GM12878 (cell line): ENCODE results near the gene ZBTB24. TPM values are rescaled to one million over a fixed set of nuclear protein-coding genes. Genes with fewer than 3 reads are reported as not detected.

Source experiments
- ATAC-seq: fragments of 200-7000 bp; cut with Tn5 transposase; 3 replicates; pipeline ENCODE4 v1.9.1; 2020; ENCODE audit warnings: mild to moderate bottlenecking, moderate library complexity
- BruUV-seq: library from RNA; stranded (reverse); fragments of 400-500 nt; replicated peaks from 2 replicates; lab custom pipeline; 2021; lab: Mats Ljungman, UMichigan
- CTCF ChIA-PET: fragments of 300-600 bp; sonication (Branson Sonifier 250); formaldehyde crosslinking; extraction: SDS; loops from one replicate; lab custom pipeline; 2021; ENCODE audit warnings: inconsistent platforms; lab: Yijun Ruan, JAX
- POLR2A ChIA-PET: fragments of 350-600 bp; formaldehyde crosslinking; extraction: SDS; loops from one replicate; lab custom pipeline; 2021; ENCODE audit warnings: inconsistent platforms; lab: Charles Lee
- RAD21 ChIA-PET: fragments of 300-600 bp; sonication (Branson Sonifier 250); formaldehyde crosslinking; loops from one replicate; lab custom pipeline; 2023; ENCODE audit warnings: antibody characterized with exemption; ENCODE audit not compliant: unreplicated experiment; lab: Charles Lee
- SMC1A ChIA-PET: fragments of 300-600 bp; sonication (Branson Sonifier 250); formaldehyde crosslinking; loops from one replicate; lab custom pipeline; 2023; ENCODE audit not compliant: unreplicated experiment, uncharacterized antibody; lab: Charles Lee
- DNase-seq: peaks from one replicate; pipeline ENCODE4 v3.0.0-alpha.2; 2011; ENCODE audit warnings: low read depth, low spot score
- FAIRE-seq: peaks from 3 replicates; lab custom pipeline; 2011; peaks lifted over from hg19 to GRCh38; lab: Jason Lieb, UNC
- H2AFZ ChIP-seq: 2 replicates; pipeline ENCODE4 v1.6.0; 2011; ENCODE audit warnings: low read depth, low read length, control low read depth; ENCODE audit not compliant: control insufficient read depth
- H3K27ac ChIP-seq: 2 replicates; pipeline ENCODE4 v1.5.1; 2011; ENCODE audit warnings: control low read depth; ENCODE audit not compliant: control insufficient read depth, insufficient read depth
- H3K27me3 ChIP-seq, 2 experiments: replicated peaks in 1 of 2; 2 replicates each; pipeline versions ENCODE4 v1.6.0 to v1.6.1; 2011; ENCODE audit warnings: low read length in 1 of 2; ENCODE audit not compliant: control insufficient read depth in 2 of 2, insufficient read depth in 2 of 2
- H3K36me3 ChIP-seq, 2 experiments: 2 replicates each; pipeline ENCODE4 v1.5.1; 2011; ENCODE audit warnings: low read length in 1 of 2; ENCODE audit not compliant: control insufficient read depth in 2 of 2, insufficient read depth in 2 of 2
- H3K4me1 ChIP-seq: 2 replicates; pipeline ENCODE4 v1.6.1; 2011; ENCODE audit warnings: mild to moderate bottlenecking, low read length, moderate library complexity, mixed read lengths; ENCODE audit not compliant: control insufficient read depth, insufficient read depth
- H3K4me2 ChIP-seq: 2 replicates; pipeline ENCODE4 v1.6.0; 2011; ENCODE audit warnings: control low read depth; ENCODE audit not compliant: control insufficient read depth, insufficient read depth
- H3K4me3 ChIP-seq: fragments of 200-600 bp; sonication (generic); 2 replicates; pipeline ENCODE4 v1.5.1; 2016
- H3K79me2 ChIP-seq: 2 replicates; pipeline ENCODE4 v1.6.0; 2011; ENCODE audit warnings: low read length; ENCODE audit not compliant: control insufficient read depth, insufficient read depth
- H3K9ac ChIP-seq: 2 replicates; pipeline ENCODE4 v1.8.0; 2011; ENCODE audit warnings: low read length, control low read depth, mixed read lengths; ENCODE audit not compliant: control insufficient read depth, insufficient read depth
- H3K9me3 ChIP-seq: replicated peaks from 3 replicates; pipeline ENCODE4 v1.5.1; 2011; ENCODE audit warnings: mild to moderate bottlenecking, low read length; ENCODE audit not compliant: control insufficient read depth, insufficient read depth
- H4K20me1 ChIP-seq: 2 replicates; pipeline ENCODE4 v1.6.0; 2011; ENCODE audit not compliant: control insufficient read depth, insufficient read depth
- BHLHE40 ChIP-seq, 2 experiments: fragments of 450-650 bp in 1 of 2; IDR thresholded peaks; 2 replicates each; pipeline ENCODE4 v1.6.1; 2011 to 2017; ENCODE audit warnings: low read depth in 2 of 2, borderline replicate concordance in 1 of 2, improper control_type of control experiment in 1 of 2, low read length in 1 of 2, mild to moderate bottlenecking in 1 of 2
- EGR1 ChIP-seq, 2 experiments: IDR thresholded peaks; 1 replicate in 1 of 2; 2 replicates in 1 of 2; pipeline ENCODE4 v1.6.1; 2011 to 2012; ENCODE audit warnings: low read depth in 2 of 2, low read length in 2 of 2, borderline replicate concordance in 1 of 2, mild to moderate bottlenecking in 1 of 2, moderate library complexity in 1 of 2
- NKRF ChIP-seq: fragments of 450-650 bp; conservative IDR thresholded peaks from 2 replicates; pipeline ENCODE4 v1.6.1; 2017; ENCODE audit warnings: mild to moderate bottlenecking, moderate library complexity
- RAD51 ChIP-seq: fragments of 450-650 bp; IDR thresholded peaks from 2 replicates; pipeline ENCODE4 v1.6.1; 2016; ENCODE audit warnings: moderate library complexity, mild to moderate bottlenecking, inconsistent platforms
- RELB ChIP-seq: fragments of 450-650 bp; IDR thresholded peaks from 2 replicates; pipeline ENCODE4 v1.6.1; 2017; ENCODE audit warnings: low read depth, mild to moderate bottlenecking, moderate library complexity
- TCF7 ChIP-seq: IDR thresholded peaks from 2 replicates; pipeline ENCODE4 v1.6.1; 2014; ENCODE audit warnings: antibody characterized with exemption, borderline replicate concordance
- USF1 ChIP-seq: IDR thresholded peaks from 2 replicates; pipeline ENCODE4 v1.6.1; 2011; ENCODE audit warnings: borderline replicate concordance, low read depth, mild to moderate bottlenecking, moderate library complexity, mixed read lengths, low read length; ENCODE audit not compliant: insufficient read depth; ENCODE audit errors: extremely low read length
- ZBTB40 ChIP-seq: fragments of 450-650 bp; IDR thresholded peaks from 2 replicates; pipeline ENCODE4 v1.6.1; 2016; ENCODE audit warnings: mild to moderate bottlenecking, moderate library complexity, borderline replicate concordance
- ZNF384 ChIP-seq: IDR thresholded peaks from 2 replicates; pipeline ENCODE4 v1.6.1; 2012; ENCODE audit warnings: low read depth, mild to moderate bottlenecking, low read length, improper control_type of control experiment, borderline replicate concordance
- WGBS: methylation state at CpG from one replicate; pipeline ENCODE4 v1.1.6; 2016; ENCODE audit warnings: low lambda C conversion rate; ENCODE audit not compliant: insufficient replicate concordance, insufficient coverage; ENCODE audit errors: missing lambda C conversion rate; 5-methylcytosine and 5-hydroxymethylcytosine counted together
- in situ Hi-C: fragments of 300-500 bp; cut with MboI; formaldehyde crosslinking; loops from 9 replicates; pipeline ENCODE4 v1.14.3; 2018; ENCODE audit warnings: mixed read lengths
- intact Hi-C: fragments of 100-400 bp; cut with micrococcal nuclease; formaldehyde crosslinking; loops from one replicate; pipeline ENCODE4 v1.14.2; 2022; ENCODE audit not compliant: unreplicated experiment
- polyA plus RNA-seq, 11 experiments: library from polyadenylated mRNA; depleted of rRNA in 4 of 11; unstranded in 6 of 11; stranded (reverse) in 5 of 11; fragments of >200 nt; fragmentation: Nextera tagmentation in 4 of 11; fragmentation: Illumina TruSeq in 1 of 11; extraction: Ambion mirVana in 4 of 11; extraction: Trizol in 1 of 11; gene quantifications; 1 replicate in 1 of 11; 2 replicates in 10 of 11; pipeline versions ENCODE4 v1.2.1 to v1.2.3, GENCODE V29; 2011 to 2016; ENCODE audit warnings: inconsistent platforms in 2 of 11, missing spikeins in 2 of 11, low read depth in 1 of 11
- total RNA-seq, 4 experiments: library from RNA; depleted of rRNA in 3 of 4; stranded (reverse); fragments of >200 nt in 3 of 4; fragmentation: Illumina TruSeq in 1 of 4; extraction: Trizol in 1 of 4; gene quantifications; 2 replicates each; pipeline versions ENCODE4 v1.2.1 to v1.2.3, GENCODE V29; 2013 to 2021

ZBTB24 gene
- total and polyA plus RNA-seq, 10 of the 15 experiments (the other 5 are each of a cell fraction or from before 2014, with no cell fraction given) = 2.9 to 17.7 (median 8.5) TPM

GRCh38 chr6:109478841-109479624, 4.0 kb downstream of the ZBTB24 start:
- Histone ChIP-seq H3K4me2 (peak overlapping the region; percentile 84), H3K27me3 (no peaks in the 10 kb centered on the region), H3K4me1 (no peaks in the 10 kb centered on the region; the same call in 1 of the 2 replicates), H3K27ac (peak overlapping the region; percentile 64), H3K4me3 (peak overlapping the region; percentile 56), H3K9ac (peak overlapping the region; percentile 39), H2AFZ (no peak overlapping the region), H3K9me3 (no peaks in the 10 kb centered on the region), H3K36me3 (peaks cover 0 to 23% of the 10 kb centered on the region in 2 experiments; a peak in 2 of 4 replicates), H3K79me2 (peaks cover 73% of the 10 kb centered on the region), H4K20me1 (no peaks in the 10 kb centered on the region)
- RAD21 ChIA-PET = interaction anchor here (0.6 to 5.5 kb wide), 9 partner anchors 10 to 96 kb away, joined by 3 to 97 read pairs (median 7); partner anchors contain the start of genes CD164, MICAL1, PPIL6 and SMPD2
- DNase-seq = no peak
- in situ Hi-C loops = no loop called here
- POLR2A ChIA-PET = interaction anchor here (0.7 to 9.3 kb wide), 5 partner anchors 10 to 38 kb away, joined by 3 to 132 read pairs (median 8); partner anchors contain the start of genes MICAL1 and SMPD2
- CTCF ChIA-PET = interaction anchor here (0.8 to 4.5 kb wide), 10 partner anchors 13 to 105 kb away, joined by 3 to 35 read pairs (median 4); partner anchors contain the start of genes MICAL1, PPIL6 and SMPD2
- peak; percentile 8 for ATAC-seq
- no peak for FAIRE-seq
- intact Hi-C loops = loop anchor here (10.0 kb wide), 1 partner anchor 706 kb away; the partner anchor contains the start of gene CDC40
- no TSS peak for BruUV-seq
- WGBS = 14% methylated on average over 5 of the region's 5 CpGs
- SMC1A ChIA-PET = interaction anchor here (0.7 to 9.4 kb wide), 12 partner anchors 10 to 1205 kb away, joined by 3 to 148 read pairs (median 4); partner anchors contain the start of genes MICAL1, PPIL6 and SMPD2
- peak; percentile 16; the same call in 1 of the 2 replicates for TF ChIP-seq TCF7
- peak; percentile 21; the same call in 1 of the 2 replicates for TF ChIP-seq ZBTB40
- peak; percentile 23 for TF ChIP-seq USF1
- TF ChIP-seq BHLHE40 (IDR thresholded peaks at IDR 0.05; ENCODE audit: borderline replicate concordance in 1 of 2, low read depth in 2 of 2, low read length in 1 of 2) = peak; percentile 15 to 27; a peak in 1 of 4 replicates
- 0 out of 2 replicates have a peak, but pooled peaks have one; percentile 46 for TF ChIP-seq ZNF384
- no peak for TF ChIP-seq NKRF
- TF ChIP-seq EGR1 (IDR thresholded peaks at IDR 0.05; ENCODE audit: borderline replicate concordance in 1 of 2, low read depth in 2 of 2, low read length in 2 of 2) = no peak
- peak; percentile 81 for TF ChIP-seq RELB
- TF ChIP-seq RAD51 = peak; percentile 86
